GM10847 (cell line): ENCODE data around the gene MAT2A.

Experiments used
- POLR2A ChIP-seq: IDR thresholded peaks from 2 replicates; pipeline ENCODE4 v1.6.1; 2011; ENCODE audit not compliant: insufficient read length; ENCODE audit errors: extremely low read depth

The MAT2A gene

DNA sequence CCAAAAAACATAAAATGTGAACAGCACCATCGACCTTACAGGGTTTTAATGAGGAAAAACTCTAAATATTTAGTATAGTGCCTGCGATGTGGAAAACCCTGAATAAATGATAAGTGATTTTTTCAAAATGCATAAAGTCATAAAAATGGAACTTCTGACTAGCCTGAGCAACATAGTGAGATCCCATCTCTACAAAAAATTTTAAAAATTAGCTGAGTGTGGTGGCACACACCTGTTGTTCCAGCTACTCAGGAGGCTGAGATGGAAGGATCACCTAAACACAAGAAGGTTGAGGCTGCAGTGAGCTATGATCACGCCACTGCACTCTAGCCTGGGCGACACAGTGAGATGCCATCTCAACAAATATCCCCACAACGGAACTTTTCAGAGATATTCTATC is 18.2 kb downstream of the MAT2A start:
- TF ChIP-seq POLR2A, result no peak

DNA sequence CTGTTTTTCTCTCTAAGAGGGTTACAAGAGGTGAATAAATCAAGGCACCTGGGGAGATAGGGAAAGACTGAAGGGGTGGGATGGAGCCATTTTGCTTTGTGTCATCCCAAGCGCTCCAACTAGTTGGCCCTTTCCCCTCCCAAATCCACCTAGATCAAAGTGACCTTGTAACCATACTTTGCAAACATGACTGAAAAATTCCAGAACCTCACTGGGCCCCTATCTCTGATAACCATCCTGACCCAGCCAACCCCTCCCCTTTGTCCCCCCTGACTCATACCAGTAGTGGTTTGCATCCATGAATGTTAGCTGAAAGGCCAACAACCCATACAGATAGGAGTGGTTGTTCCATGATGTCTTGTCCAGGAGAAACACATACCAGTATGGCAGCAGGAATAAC is 19.2 kb downstream of the MAT2A start:
- TF ChIP-seq POLR2A, result no peak

DNA sequence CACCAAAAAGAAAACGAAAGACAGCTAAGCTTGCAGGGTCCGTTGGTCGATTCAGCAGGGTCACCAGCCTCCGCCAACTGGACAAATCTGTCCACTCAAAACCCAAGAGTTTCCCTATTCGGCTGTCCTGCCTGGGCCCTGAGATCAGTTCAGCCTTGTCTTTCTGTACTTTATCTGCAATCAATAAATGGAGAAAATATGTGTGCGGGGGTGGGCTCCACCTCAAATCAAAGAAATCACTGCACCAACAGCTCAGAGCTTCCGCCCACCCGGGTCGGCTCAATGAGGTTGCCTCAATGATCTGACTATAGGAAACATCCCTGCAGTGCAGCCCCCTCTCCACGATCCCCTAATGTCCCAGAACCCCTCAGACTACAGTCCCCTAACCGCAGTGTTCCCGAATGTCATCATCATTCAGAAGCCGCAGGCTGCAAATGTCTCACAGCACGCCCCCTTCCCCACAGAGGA is 21.9 kb downstream of the MAT2A start:
- TF ChIP-seq POLR2A, result no peak

DNA sequence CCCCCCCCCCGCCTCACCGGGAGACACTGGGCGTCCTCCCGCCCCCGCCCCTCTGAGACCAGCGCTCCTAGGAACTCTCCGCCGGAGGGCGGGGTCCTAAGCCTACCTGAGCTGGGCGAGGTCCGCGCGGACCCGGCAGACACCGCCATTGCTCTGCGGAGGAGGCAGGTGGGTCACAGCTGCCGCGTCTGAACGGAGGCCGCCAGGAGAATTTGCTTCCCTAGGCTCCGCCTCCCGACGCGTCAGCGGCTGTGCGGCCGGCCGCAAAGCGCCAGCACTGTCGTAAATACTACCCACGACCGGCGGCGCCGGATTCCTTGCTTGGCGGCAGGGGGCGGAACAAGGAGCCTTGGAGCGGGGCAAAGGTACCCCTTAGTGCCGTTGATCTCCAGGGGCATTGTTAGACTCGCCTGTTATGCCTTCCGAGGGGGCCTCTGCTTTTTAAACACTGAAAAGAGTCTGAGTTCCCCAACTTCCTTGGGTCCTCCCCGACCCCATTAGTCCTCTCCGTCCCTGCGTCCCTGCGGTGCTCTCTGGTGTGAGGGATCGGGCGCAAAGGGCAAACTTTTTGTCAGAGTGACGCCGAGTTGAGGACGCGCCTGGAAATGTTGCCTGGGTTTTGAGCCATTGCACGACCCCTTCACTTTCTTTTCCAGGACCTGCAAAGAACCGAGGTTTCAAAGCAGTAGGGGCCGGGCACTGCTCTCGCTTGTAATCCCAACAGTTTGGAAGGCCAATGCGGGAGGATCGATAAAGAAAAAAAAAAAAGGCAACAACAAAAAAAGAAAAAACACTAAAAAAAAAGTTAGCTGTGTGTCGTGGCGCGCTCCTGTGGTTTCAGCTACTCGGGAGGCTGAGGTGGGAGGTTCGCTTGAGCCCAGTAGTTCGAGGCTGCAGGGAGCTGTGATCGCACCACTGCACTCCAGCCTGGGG is 22.6 kb downstream of the MAT2A start, which contains the start of gene GGCX:
Gene GGCX, minus strand, starts transcription at position 214 of the 933 bp plus-strand sequence. Its CDS starts 65 bp downstream, at position 149.
- TF ChIP-seq POLR2A, result peak; percentile 92

DNA sequence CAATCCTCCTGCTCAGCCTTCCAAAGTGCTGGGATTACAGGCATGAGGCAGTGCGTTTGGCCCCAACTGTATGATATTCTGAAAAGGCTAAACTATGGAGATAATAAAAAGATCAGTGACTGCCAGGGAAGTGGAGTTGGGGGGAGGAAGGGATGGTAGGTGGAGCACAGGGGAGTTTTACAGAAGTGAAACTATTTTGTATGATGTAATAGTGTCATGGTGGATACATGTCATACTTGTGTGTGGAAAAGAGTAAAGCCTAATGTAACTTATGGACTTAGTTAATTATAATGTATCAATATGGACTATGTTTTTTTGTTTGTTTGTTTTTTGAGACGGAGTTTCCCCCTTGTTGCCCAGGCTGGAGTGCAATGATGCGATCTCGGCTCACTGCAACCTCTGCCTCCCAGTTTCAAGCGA is 25.2 kb downstream of the MAT2A start:
- no peak for TF ChIP-seq POLR2A

DNA sequence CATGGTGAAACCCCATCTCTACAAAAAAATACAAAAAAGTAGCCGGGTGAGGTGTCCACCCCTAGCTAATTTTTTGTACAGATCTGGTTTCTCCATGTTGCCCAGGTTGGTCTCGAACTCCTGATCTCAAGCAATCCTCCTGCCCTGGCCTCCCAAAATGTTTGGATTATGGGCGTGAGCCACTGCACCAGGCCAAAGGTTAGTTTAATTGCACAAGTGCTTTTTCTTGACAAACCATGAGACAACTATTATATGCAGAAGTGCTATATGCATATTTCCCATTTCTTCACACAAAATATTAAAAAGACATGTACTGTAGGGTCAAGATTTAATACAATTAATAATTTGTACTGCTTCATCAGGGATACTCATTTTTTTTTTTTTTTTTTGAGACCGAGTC is 27.3 kb downstream of the MAT2A start:
- TF ChIP-seq POLR2A, result no peak

DNA sequence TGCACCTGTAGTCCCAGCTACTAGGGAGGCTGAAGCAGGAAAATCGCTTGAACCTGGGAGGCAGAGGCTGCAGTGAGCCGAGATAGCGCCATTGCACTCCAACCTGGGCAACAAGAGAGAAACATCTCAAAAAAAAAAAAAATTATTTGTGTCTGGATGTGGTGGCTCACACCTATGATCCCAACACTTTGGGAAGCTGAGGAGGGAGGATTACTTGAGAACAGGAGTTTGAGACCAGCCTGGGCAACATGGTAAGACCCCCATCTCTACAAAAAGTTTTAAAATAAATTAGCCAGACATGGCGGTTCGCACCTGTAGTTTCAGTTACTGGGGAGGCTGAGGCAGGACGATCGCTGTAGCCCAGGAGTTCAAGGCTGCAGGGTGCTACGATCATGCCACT is 36.8 kb downstream of the MAT2A start:
- TF ChIP-seq POLR2A, result no peak

DNA sequence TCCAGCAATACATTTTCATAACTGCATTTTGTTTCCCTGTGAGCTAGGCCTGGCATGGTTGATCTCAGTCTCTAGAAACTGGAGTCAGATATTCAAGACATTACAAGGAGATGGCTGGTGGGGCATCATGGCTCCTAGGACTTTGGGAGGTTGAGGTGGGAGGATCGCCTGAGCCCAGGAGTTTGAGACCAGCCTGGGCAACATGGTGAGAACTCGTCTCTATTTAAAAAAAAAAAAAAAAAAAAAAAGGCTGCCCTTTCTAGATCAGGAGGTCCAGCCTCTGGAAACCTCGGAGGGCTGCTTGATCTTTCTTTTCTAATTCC is 38.1 kb downstream of the MAT2A start:
- TF ChIP-seq POLR2A, result no peak

DNA sequence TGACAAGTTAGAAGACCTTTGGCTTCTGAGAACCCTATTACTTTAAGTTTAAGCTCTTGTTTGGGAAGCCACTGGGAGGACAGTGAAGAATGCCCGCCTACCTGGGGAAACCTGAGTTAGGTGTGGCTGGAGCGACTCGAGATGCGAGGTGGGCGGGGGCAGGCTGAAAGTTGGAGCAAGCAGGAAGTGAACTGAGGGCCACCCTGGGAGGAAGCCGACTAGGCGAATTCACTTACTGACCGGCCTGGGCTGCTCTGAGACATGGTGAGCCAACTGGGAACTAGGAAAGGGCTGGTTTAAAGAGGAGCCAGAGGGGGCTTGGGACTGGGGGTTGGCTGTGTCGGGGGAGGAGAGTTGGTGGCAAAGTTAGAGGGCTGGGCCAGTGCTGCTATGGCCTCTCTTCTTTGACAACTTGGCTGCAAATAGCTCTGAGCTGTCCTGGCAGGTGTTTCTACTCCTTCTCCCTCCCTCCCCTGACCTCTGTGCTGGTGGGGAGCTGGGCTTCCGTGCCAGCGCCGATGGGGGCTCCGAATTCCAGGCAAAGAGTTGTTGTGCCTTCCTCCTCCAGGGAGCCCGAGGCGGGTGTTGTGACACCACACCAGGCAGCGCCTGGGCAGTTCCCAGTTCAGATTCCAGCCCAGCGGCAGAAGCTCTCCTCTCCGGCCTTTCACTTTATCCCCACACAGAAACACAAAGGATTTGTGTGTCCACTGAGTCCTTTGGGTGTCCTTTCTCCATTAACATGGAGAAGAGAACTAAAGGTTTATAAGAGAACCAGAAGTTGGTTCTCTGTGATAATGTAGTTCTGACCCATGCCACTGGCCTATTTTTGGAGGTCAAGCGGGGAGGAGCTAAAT is 38.6 kb downstream of the MAT2A start, which contains the start of gene VAMP8:
Gene VAMP8, plus strand, starts transcription at position 201 of the 857 bp plus-strand sequence. Its CDS starts 61 bp downstream, at position 262.
- peak; percentile 18 for TF ChIP-seq POLR2A

DNA sequence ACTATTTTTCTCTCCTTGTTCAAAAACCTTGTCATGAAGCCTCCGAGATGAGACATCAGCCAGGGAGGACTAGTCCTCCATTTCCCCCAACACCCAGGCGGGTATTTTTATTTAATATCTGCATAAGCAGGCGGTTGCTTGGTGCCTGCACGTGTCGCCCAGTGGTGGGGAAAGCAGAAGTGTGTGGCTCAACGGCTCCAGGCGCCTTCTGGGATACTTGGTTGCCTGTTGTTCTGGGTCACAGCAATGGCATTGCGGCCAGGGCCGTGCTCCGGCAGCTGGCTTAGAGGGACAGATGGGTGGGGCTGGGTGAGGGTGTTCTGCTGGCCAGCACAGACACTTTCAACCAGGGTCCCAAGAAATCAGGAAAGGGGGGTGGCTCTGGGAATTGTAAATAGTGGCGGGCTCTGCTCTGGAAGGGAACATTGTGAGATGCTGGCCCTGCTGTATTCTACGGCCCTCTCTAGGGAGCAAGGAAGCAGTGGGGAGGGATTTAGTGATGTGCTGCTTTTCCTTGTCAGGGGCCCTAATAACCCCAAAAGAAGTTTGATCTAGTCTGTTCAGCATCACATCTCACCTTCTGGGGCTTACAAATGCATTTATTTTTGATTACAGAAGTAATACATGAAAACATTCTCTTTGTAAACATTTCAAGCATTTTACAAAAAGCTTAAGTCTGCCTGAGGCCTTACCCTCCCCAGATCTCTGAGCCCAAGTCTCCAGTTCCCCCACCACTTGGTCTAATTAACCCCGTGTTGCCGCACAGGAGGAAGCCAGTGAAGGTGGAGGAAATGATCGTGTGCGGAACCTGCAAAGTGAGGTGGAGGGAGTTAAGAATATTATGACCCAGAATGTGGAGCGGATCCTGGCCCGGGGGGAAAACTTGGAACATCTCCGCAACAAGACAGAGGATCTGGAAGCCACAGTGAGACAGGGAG is 39.5 kb downstream of the MAT2A start:
- no peak for TF ChIP-seq POLR2A

DNA sequence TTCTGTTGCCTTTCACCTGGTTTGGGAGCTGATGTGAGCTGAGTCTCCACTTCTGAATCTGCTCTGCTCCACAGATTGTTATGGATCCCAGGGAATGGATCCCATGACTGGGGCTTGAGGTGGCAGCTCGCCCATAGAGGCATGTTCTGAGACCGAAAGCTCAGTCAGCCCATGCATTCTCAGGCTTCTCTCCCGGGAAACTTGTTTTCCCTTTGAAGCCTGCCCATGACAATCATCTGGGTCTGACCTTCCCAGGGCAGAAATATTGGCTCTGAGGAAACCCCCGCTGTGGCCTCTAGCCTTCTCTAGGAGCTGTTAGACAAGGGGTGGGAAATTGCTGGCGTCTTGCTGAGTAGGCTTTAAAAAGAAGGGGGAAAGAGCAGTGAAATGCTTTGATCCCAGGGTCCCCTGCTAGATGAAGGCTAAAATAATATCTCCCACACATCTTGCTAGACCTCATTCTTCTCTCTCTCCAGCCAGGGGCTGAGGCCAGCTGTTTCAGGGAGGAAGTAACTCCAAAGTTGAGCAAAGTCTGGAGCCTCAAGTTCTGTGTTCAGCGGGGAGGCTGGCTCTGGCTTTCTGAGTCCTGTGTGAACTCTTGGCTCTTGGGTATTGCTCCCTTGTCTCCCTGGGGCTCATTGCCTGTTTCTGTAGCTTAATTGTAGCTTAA is 40.4 kb downstream of the MAT2A start:
- TF ChIP-seq POLR2A, result no peak

DNA sequence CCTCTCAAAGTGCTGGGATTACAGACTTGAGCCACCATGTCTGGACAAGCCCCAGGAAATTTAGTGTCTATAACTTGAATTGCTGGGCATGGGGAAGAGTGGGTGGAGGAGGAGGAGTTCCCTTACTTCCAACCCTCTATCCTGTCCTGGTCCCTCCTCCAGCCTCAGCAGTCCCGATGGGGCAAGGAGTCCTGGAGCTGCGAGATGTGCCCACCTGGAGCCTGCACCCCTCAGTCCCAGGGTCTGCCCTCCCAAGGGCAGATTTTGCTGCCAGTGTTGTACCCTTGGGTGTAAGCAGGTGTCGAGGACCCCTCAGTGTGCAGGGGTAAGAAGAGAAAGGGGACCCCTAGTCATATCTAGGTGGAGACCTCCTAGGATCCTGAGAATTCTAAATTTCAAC is 41.2 kb downstream of the MAT2A start:
- no peak for TF ChIP-seq POLR2A

DNA sequence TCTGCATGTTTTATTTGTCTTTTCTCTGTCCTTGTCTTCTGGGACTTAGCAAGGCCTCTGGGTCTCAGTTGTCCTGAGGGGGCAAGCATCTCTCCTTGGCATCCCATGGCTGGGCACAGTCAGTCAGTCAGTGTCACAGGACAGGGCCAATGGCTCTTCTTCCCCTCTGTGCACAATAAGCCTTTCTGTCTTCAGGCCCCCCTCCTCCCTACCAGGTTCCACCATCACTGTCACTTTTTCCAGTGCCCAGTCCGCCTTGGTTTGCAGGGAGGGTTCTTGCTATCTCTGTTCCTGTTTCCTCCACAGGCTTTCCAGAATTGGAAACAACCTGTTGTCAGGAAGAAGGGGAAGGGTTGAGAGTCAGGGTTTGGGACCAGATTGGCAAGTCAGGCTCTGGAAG is 43.5 kb downstream of the MAT2A start:
- TF ChIP-seq POLR2A, result no peak
